H1 (cell line): ENCODE results near the gene FHL1. TPM values are rescaled to one million over a fixed set of nuclear protein-coding genes. Genes with fewer than 3 reads are reported as not detected.

ENCODE experiments used
- CTCF ChIA-PET: fragments of 300-600 bp; sonication (Branson Sonifier 250); formaldehyde crosslinking; loops from one replicate; lab custom pipeline; 2021; ENCODE audit not compliant: partially characterized antibody; lab: Charles Lee
- POLR2A ChIA-PET: fragments of 300-600 bp; sonication (Branson Sonifier 250); formaldehyde crosslinking; loops from one replicate; lab custom pipeline; 2021; ENCODE audit warnings: inconsistent platforms; ENCODE audit not compliant: partially characterized antibody; lab: Charles Lee
- DNase-seq, 2 experiments: peaks; one replicate each; pipeline versions ENCODE4 v3.0.0 to v3.0.0-alpha.2; 2010 to 2022; ENCODE audit warnings: low spot score in 2 of 2, low read depth in 1 of 2, mixed read lengths in 1 of 2
- FAIRE-seq: peaks from 2 replicates; lab custom pipeline; 2011; peaks lifted over from hg19 to GRCh38; lab: Jason Lieb, UNC
- H2AFZ ChIP-seq: 2 replicates; pipeline ENCODE4 v1.8.1; 2012; ENCODE audit warnings: low read length, inconsistent platforms
- H2AK5ac ChIP-seq: 2 replicates; pipeline ENCODE4 v1.6.1; 2013; ENCODE audit warnings: low read depth, low read length
- H2BK120ac ChIP-seq: replicated peaks from 2 replicates; pipeline ENCODE3; 2013; ENCODE audit warnings: low read depth, low read length, inconsistent platforms
- H2BK12ac ChIP-seq: 2 replicates; pipeline ENCODE4 v1.6.1; 2013; ENCODE audit warnings: low read depth, low read length
- H2BK15ac ChIP-seq: 2 replicates; pipeline ENCODE4 v1.6.1; 2013; ENCODE audit warnings: low read length
- H2BK20ac ChIP-seq: 2 replicates; pipeline ENCODE4 v1.6.1; 2013; ENCODE audit warnings: low read length
- H2BK5ac ChIP-seq: 2 replicates; pipeline ENCODE4 v1.6.1; 2013; ENCODE audit warnings: low read depth, low read length
- H3K14ac ChIP-seq: 2 replicates; pipeline ENCODE4 v1.6.1; 2013; ENCODE audit warnings: inconsistent platforms; ENCODE audit not compliant: insufficient read length
- H3K18ac ChIP-seq: 2 replicates; pipeline ENCODE4 v1.6.1; 2013; ENCODE audit warnings: low read length; ENCODE audit errors: extremely low read depth
- H3K23ac ChIP-seq: 2 replicates; pipeline ENCODE4 v1.6.1; 2013; ENCODE audit warnings: inconsistent platforms; ENCODE audit not compliant: insufficient read length
- H3K23me2 ChIP-seq: 2 replicates; pipeline ENCODE4 v1.6.1; 2013; ENCODE audit warnings: low read depth, low read length
- H3K27ac ChIP-seq: 2 replicates; pipeline ENCODE4 v1.6.1; 2011; ENCODE audit warnings: low read depth, low read length, inconsistent platforms
- H3K27me3 ChIP-seq, 4 experiments: replicated peaks in 1 of 4; 1 replicate in 1 of 4; 2 replicates in 3 of 4; pipeline versions ENCODE4 v1.6.1 to v1.8.1; 2011 to 2013; ENCODE audit warnings: low read length in 3 of 4, mild to moderate bottlenecking in 3 of 4, inconsistent platforms in 2 of 4, mixed read lengths in 2 of 4, moderate library complexity in 1 of 4; ENCODE audit not compliant: control insufficient read depth in 3 of 4, insufficient read depth in 3 of 4; ENCODE audit errors: extremely low read depth in 1 of 4
- H3K36me3 ChIP-seq, 4 experiments: 2 replicates each; pipeline versions ENCODE4 v1.6.1 to v1.8.1; 2011 to 2013; ENCODE audit warnings: mild to moderate bottlenecking in 4 of 4, low read length in 3 of 4, moderate library complexity in 2 of 4, control low read depth in 1 of 4, inconsistent platforms in 1 of 4; ENCODE audit not compliant: insufficient read depth in 4 of 4, control insufficient read depth in 2 of 4
- H3K4ac ChIP-seq: replicated peaks from 2 replicates; pipeline ENCODE3; 2013; ENCODE audit warnings: low read length, low read depth, mixed read lengths, inconsistent platforms; ENCODE audit not compliant: insufficient read length
- H3K4me1 ChIP-seq, 4 experiments: replicated peaks in 1 of 4; 1 replicate in 1 of 4; 2 replicates in 3 of 4; pipeline versions ENCODE4 v1.6.1 to v1.8.1; 2011 to 2013; ENCODE audit warnings: low read length in 3 of 4, inconsistent platforms in 2 of 4, mixed read lengths in 1 of 4; ENCODE audit not compliant: insufficient read depth in 4 of 4, control insufficient read depth in 3 of 4
- H3K4me2 ChIP-seq, 2 experiments: 2 replicates each; pipeline versions ENCODE4 v1.6.1 to v1.8.1; 2011 to 2013; ENCODE audit warnings: low read depth in 2 of 2, low read length in 2 of 2, control low read depth in 1 of 2, inconsistent platforms in 1 of 2, mild to moderate bottlenecking in 1 of 2; ENCODE audit not compliant: insufficient read depth in 1 of 2
- H3K4me3 ChIP-seq, 4 experiments: fragments of 200-600, 300-600 bp in 1 of 4; sonication (generic), shearing (Covaris generic), sonication (Bioruptor Twin) in 1 of 4; 2 replicates each; pipeline versions ENCODE4 v1.5.1 to v1.8.1; 2011 to 2016; ENCODE audit warnings: low read length in 4 of 4, low read depth in 3 of 4, control low read depth in 2 of 4, inconsistent platforms in 2 of 4, mild to moderate bottlenecking in 2 of 4, mixed read lengths in 1 of 4, moderate library complexity in 1 of 4; ENCODE audit not compliant: insufficient read depth in 2 of 4; ENCODE audit errors: extremely low read depth in 1 of 4
- H3K56ac ChIP-seq: replicated peaks from 2 replicates; pipeline ENCODE3; 2013; ENCODE audit warnings: low read depth, mild to moderate bottlenecking, mixed read lengths, low read length, inconsistent platforms; ENCODE audit not compliant: insufficient read length
- H3K79me1 ChIP-seq: 2 replicates; pipeline ENCODE4 v1.6.1; 2013; ENCODE audit warnings: low read depth, low read length, control low read depth
- H3K79me2 ChIP-seq, 2 experiments: 2 replicates each; pipeline versions ENCODE4 v1.6.1 to v1.8.1; 2012 to 2013; ENCODE audit warnings: low read length in 2 of 2, mild to moderate bottlenecking in 2 of 2, inconsistent platforms in 1 of 2; ENCODE audit not compliant: insufficient read depth in 2 of 2, control insufficient read depth in 1 of 2
- H3K9ac ChIP-seq, 4 experiments: replicated peaks in 1 of 4; 1 replicate in 1 of 4; 2 replicates in 3 of 4; pipeline versions ENCODE4 v1.6.1 to v1.8.1; 2011 to 2013; ENCODE audit warnings: low read depth in 3 of 4, low read length in 3 of 4, control low read depth in 2 of 4, mild to moderate bottlenecking in 2 of 4, moderate library complexity in 2 of 4, inconsistent platforms in 1 of 4; ENCODE audit errors: extremely low read depth in 1 of 4
- H3K9me3 ChIP-seq, 2 experiments: 2 replicates each; pipeline versions ENCODE4 v1.6.1 to v1.8.1; 2012 to 2013; ENCODE audit warnings: mild to moderate bottlenecking in 2 of 2, moderate library complexity in 2 of 2, control low read depth in 1 of 2, inconsistent platforms in 1 of 2, low read depth in 1 of 2, low read length in 1 of 2, mixed read lengths in 1 of 2; ENCODE audit not compliant: insufficient read depth in 2 of 2
- H4K20me1 ChIP-seq, 2 experiments: replicated peaks in 1 of 2; 2 replicates each; pipeline versions ENCODE3 to v1.8.1; 2011 to 2013; ENCODE audit warnings: inconsistent platforms in 2 of 2, low read length in 2 of 2, mild to moderate bottlenecking in 1 of 2; ENCODE audit not compliant: insufficient read depth in 2 of 2, control insufficient read depth in 1 of 2
- H4K5ac ChIP-seq: 2 replicates; pipeline ENCODE4 v1.6.1; 2013; ENCODE audit warnings: low read length, low read depth, mixed read lengths, inconsistent platforms; ENCODE audit not compliant: insufficient read length
- H4K8ac ChIP-seq: 2 replicates; pipeline ENCODE4 v1.8.0; 2013; ENCODE audit warnings: mild to moderate bottlenecking, moderate library complexity, low read length, inconsistent platforms; ENCODE audit not compliant: insufficient read depth; ENCODE audit errors: extremely low read depth
- H4K91ac ChIP-seq: replicated peaks from 2 replicates; pipeline ENCODE3; 2013; ENCODE audit warnings: low read length, mixed read lengths, inconsistent platforms; ENCODE audit not compliant: insufficient read length
- CTBP2 ChIP-seq: IDR thresholded peaks from 2 replicates; pipeline ENCODE4 v1.7.0; 2011; ENCODE audit warnings: borderline replicate concordance, mild to moderate bottlenecking, moderate library complexity, mixed read lengths, low read length; ENCODE audit not compliant: insufficient read depth, insufficient read length
- GTF2F1 ChIP-seq: IDR thresholded peaks from 2 replicates; pipeline ENCODE4 v1.6.1; 2012; ENCODE audit warnings: low read depth, low read length, improper control_type of control experiment, borderline replicate concordance
- KDM4A ChIP-seq: IDR thresholded peaks from one replicate; pipeline ENCODE4 v1.7.1; 2012; ENCODE audit warnings: low read depth, mild to moderate bottlenecking, moderate library complexity, low read length, inconsistent platforms; ENCODE audit not compliant: severe bottlenecking
- KDM5A ChIP-seq: fragments of 200-600 bp; IDR thresholded peaks from 2 replicates; pipeline ENCODE4 v1.7.1; 2012; ENCODE audit warnings: mild to moderate bottlenecking, low read length, inconsistent platforms, mixed read lengths
- WGBS, 2 experiments: shearing (Covaris generic) in 1 of 2; methylation state at CpG; one replicate each; pipeline versions ENCODE4 v1.1.6 to v1.1.7; 2013 to 2015; ENCODE audit warnings: low lambda C conversion rate in 2 of 2, mixed read lengths in 2 of 2, inconsistent platforms in 1 of 2, low coverage in 1 of 2, missing lambda C conversion rate in 1 of 2; ENCODE audit not compliant: insufficient replicate concordance in 2 of 2, insufficient coverage in 1 of 2, insufficient read length in 1 of 2; ENCODE audit errors: extremely low coverage in 1 of 2, missing lambda C conversion rate in 1 of 2; 5-methylcytosine and 5-hydroxymethylcytosine counted together
- polyA plus RNA-seq, 7 experiments: library from polyadenylated mRNA; depleted of rRNA in 3 of 7; stranded (reverse) in 5 of 7; unstranded in 2 of 7; fragments of >200 nt in 5 of 7; fragments of 200-250 nt in 2 of 7; gene quantifications; 1 replicate in 5 of 7; 2 replicates in 1 of 7; 4 replicates in 1 of 7; pipeline versions ENCODE4 v1.2.1 to v1.2.3, GENCODE V29; 2011 to 2013; ENCODE audit warnings: missing spikeins in 2 of 7, mixed read lengths in 2 of 7
- total RNA-seq: library from RNA; stranded (reverse); fragmentation: NEBNext Ultra II Directional; extraction: Animal tissue kit (Norgen Biotek cat#: 25700); gene quantifications from 2 replicates; pipeline ENCODE4 v1.2.1, GENCODE V29; 2021

Gene FHL1
- total and polyA plus RNA-seq, 2 of the 8 experiments (the other 6 are each of a cell fraction or from before 2014, with no cell fraction given): 45.0 to 56.5 TPM

DNA sequence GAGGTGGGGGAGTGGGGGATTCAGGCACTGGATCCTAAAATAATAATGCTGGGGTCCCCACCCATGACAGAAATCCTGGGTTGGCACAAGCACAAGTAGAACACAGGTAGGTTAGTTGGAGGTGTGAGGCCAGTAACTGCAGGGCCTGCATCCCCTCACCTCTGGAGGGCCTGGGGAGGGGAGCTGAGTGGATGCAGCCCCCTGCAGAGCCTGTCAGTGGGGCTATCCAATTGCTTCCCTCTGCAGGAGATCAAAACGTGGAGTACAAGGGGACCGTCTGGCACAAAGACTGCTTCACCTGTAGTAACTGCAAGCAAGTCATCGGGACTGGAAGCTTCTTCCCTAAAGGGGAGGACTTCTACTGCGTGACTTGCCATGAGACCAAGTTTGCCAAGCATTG, 60.2 kb downstream of the FHL1 start:
- Histone ChIP-seq H3K4ac (no peak overlapping the region), H4K8ac (no peak overlapping the region), H2BK15ac (no peak overlapping the region), H2AK5ac (no peak overlapping the region), H3K14ac (no peak overlapping the region), H4K5ac (no peak overlapping the region), H3K23me2 (no peaks in the 10 kb centered on the region), H3K23ac (no peak overlapping the region), H3K4me2 (no peak overlapping the region), H2BK12ac (no peak overlapping the region), H2BK120ac (no peak overlapping the region), H3K27ac (no peak overlapping the region), H2BK20ac (no peak overlapping the region), H2AFZ (no peak overlapping the region), H3K79me1 (no peaks in the 10 kb centered on the region), H3K36me3 (peaks cover 0 to 22% (median 0%) of the 10 kb centered on the region in 4 experiments; a peak in 3 of 8 replicates), H3K27me3 (no peaks in the 10 kb centered on the region), H3K79me2 (no peaks in the 10 kb centered on the region), H2BK5ac (no peak overlapping the region), H3K4me1 (peaks cover 0 to 7% (median 3%) of the 10 kb centered on the region in 4 experiments; a peak in 2 of 7 replicates), H3K9ac (no peak overlapping the region), H4K91ac (no peak overlapping the region), H3K18ac (no peak overlapping the region), H3K4me3 (no peak overlapping the region), H3K9me3 (no peaks in the 10 kb centered on the region), H4K20me1 (peaks cover 0 to 2% of the 10 kb centered on the region in 2 experiments), H3K56ac (no peak overlapping the region)
- CTCF ChIA-PET: interaction anchor here (1.0 kb wide), 1 partner anchor 179 kb away, joined by 4 read pairs; no protein-coding TSS in a partner anchor
- POLR2A ChIA-PET: no interaction called here
- no peak for DNase-seq
- no peak for FAIRE-seq
- WGBS, 2 experiments: 84% methylated on average over 4 of the region's 4 CpGs; no CpG with 5 or more reads in 1 of the 2 experiments
- TF ChIP-seq CTBP2 (no peak), GTF2F1 (no peak), KDM5A (no peak), KDM4A (no peak)
